Inflammatory macrophage treated with lipopolysaccharide for 4 hours (primary cell): ENCODE measurements around the gene PDP2.

ENCODE experiments used
- DNase-seq: peaks from one replicate; pipeline ENCODE4 v3.0.0-alpha.2; 2020

PDP2 gene

GRCh38 chr16:66904846-66905632 is 24.7 kb downstream of the PDP2 start:
- DNase-seq = no peak

DNA sequence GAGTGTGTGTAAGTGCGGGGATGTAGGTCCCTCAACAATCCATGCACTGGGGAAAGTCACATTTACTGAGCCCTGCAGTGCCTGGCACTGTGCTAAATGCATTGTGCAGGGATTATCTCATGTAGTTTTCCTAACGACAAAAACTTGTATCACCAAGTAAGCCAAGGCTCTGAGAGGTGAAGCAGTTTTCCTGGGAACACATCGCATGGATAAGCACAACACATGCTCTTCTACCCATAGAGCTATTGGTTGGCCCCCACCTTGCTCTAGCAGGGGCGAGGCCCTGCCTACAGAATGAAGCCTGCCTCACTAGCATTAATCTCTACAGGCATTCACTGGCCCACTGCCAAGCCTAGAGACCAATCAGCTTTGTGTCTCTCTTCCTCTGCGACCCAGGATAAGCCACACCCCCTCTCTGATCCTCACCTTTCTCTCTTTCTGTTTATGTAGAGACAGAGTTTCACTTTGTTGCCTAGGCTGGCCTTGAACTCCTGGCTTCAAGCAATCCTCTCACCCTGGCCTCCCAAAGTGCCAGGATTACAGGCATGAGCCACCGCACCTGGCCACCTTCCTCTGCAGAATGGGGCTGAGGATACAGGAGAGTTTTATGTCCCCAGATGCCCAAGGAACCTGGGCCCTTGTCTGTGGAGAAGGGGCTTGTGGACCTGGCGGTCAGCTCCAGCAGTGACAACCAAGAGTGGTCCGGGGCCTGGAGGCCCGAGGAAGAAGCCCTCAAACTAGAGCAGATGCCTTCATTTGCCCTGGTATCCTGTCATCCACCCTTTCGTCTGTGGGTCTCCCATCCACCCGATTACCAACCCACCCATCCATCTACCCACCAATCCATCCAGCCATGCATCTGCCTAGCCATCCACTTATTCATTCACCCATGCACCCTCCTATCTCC is 25.6 kb downstream of the PDP2 start:
- no peak for DNase-seq

DNA sequence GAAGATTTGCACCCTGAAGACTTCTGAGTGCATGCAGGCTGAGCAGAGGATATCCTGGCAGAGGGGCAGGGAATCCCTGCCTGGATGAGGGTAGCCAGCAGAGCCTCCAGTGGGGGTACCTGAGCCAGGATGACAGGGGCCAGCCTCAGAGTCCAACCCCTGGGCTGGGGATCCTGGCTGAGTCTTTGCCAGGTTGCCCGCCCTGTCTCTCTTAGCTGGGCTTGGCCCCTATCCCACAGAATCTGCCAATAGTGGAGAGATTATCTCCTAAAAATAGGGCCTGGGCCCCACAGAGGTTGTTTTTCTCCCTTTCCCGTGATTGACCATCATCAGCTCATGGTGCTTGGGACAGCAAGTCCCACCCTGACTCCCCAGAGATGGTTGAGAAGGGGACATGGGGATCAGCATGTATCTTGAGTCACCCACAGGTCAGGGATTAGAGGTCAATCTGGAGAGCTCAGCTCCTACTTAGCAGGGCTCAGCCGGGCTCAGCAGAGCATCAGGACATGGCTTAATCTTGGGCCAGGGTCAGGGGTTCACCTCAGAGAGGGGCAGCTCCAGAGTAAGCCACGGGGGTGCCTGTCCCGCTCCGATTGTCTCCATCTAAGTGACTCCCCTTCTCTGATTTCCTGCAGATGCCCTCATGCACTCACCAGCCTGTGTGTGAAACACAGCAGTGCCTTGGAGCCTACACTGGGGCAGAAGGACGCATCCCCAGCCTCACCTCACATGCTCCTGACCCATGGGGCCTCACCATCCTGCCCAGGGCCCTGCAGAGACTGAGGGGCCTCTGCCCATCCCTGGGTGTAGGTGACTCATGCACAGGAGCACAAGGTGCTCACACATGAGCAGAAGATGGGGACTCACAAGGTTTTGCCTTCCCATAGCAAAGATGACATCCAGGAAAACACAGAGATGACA is 26.9 kb downstream of the PDP2 start:
- DNase-seq = no peak

GRCh38 chr16:66908116-66908515 is 27.8 kb downstream of the PDP2 start:
- no peak for DNase-seq

DNA sequence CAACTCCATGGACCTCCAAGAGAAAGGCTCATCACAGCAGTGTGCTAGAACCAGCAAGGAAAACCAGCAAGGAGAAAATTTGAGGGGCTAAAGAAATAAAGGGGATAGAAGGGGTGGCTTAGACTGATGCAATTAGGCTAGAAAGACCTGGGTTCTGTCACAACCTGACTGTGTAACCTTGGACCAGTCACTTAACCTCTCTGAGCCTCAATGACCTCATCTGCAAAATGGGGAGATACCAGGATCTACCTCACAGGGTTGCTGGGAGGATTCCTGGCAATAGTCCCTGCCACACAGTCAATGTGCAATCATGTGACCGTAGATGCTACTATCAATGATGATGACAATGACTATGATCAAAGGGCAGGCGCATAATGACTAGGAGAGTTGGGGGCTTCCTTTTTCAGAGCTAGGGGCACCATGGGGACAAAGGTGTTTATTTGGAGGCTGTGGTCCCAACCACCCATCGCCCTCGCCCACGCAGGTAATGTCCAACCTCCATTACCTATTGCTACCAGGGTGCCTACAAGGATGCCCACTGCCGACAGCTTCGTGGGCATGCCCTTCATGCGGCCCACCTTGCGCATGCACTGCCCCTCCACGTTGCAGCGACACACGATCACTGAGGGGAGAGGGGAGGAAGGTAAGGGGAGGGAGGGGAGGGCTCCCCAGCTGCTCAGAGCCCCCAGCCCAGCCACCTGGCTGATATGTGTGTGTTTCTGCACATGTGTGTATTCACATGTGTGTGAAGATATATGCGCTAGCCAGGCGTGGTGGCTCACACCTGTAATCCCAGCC is 28.6 kb downstream of the PDP2 start:
- no peak for DNase-seq

DNA sequence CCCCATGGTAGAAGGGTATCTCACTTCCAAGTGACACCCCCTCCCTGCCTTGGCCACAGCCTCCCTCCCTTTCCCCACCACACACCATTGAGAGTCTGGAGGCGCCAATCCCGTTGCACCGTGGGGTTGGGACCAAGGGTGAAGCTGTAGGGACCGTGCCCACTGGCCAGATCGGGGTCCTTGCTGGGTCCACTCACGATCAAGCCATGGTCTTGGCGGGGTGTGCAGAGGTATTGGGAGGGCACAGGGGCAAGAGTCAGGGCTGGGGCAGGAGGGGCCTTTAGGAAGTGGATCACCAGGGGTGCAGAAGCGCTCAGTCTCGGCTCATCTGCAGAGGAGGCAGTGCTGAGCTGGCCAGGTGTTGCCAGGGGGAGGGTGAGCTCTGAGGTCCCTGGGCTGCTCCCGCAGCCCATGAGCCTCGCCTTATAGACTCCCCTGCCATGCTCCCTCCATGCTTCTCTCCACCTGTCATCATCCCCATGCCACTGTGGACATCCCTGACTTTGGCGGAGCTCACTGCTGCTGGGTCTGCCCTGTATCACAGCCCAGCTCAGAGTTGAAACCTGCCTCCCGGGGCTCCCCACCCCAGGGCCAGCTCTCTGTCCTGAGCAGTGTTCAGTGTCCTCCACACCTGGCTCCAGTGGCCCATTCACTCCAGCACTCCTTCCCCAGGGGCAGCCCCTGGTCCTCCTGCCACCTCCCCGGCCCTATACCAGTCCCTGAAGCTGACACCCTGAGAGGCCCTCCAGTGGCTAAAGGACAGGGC is 30.0 kb downstream of the PDP2 start:
- no peak for DNase-seq

GRCh38 chr16:66911112-66911511 is 30.8 kb downstream of the PDP2 start:
- no peak for DNase-seq

- DNase-seq = no peak
Measured at GRCh38 chr16:66911801-66912200, 31.5 kb downstream of the PDP2 start.

DNA sequence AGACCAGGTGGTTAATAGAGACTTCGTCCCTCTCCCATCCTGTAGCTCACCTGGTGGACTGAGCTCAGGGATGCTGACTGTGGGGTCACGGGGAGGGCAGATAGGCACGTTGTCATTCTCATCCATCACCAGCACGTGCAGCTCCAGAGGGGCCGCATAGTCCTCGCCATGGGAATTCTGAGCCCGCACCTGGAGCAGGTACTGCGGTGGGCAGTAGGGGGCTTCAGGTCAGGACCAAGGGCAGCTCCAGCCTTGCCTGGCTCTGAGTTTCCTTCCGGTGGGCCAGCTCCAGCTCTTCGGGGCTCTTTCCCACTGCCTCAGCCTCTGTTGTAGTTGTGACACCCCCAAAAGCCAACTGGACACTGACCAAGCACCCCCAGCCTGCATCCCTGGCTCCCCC is 32.8 kb downstream of the PDP2 start:
- DNase-seq = no peak

GRCh38 chr16:66913711-66914110 is 33.4 kb downstream of the PDP2 start:
- DNase-seq = no peak

GRCh38 chr16:66914541-66914940 is 34.2 kb downstream of the PDP2 start:
- no peak for DNase-seq

- no peak for DNase-seq
Measured at GRCh38 chr16:66915041-66915440, 34.7 kb downstream of the PDP2 start.

DNA sequence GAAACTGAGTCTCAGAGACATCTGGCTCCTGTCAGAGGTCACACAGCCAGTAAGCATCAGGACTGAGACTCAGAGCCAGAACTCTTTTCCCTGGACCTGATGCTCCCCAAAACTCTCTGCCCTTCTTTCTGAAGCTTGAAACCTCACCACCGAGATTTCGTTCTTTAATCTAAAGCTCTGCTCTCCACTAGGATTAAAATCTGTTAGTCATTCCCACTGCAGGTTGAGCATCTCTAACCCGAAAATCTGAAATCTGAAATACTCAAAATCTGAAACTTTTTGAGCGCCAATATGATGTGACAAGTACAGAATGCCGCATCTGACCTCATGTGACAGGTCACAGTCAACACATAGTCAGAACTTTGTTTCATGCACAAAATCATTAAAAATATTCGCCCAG is 36.2 kb downstream of the PDP2 start:
- DNase-seq = no peak

DNA sequence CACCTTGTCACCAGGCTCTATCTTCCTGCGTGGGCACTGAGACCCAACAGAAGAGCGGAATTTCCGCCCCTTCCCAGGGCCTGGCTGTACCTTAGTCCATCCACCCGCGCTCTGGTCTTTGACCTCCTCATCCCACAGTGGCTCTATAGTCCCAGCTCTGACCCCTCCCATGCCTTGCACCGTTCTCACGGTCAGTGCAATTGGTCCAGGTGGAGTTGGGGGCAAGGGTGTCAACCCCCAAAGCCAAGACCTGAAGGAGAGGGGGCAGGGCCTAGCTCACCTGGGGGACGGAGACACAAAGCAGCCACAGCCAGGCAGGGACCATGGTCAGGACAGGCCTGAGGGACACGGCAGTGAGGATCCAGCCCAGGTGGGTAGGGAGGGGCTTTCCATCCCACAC is 37.4 kb downstream of the PDP2 start:
- DNase-seq = no peak

GRCh38 chr16:66918355-66918754 is 38.0 kb downstream of the PDP2 start:
- DNase-seq = no peak

GRCh38 chr16:66918803-66919568 is 38.7 kb downstream of the PDP2 start, which contains the start of gene CDH16:
Gene CDH16 (minus strand): TSS chr16:66918885. CDS start chr16:66918065, 820 bp downstream.
- DNase-seq = no peak

DNA sequence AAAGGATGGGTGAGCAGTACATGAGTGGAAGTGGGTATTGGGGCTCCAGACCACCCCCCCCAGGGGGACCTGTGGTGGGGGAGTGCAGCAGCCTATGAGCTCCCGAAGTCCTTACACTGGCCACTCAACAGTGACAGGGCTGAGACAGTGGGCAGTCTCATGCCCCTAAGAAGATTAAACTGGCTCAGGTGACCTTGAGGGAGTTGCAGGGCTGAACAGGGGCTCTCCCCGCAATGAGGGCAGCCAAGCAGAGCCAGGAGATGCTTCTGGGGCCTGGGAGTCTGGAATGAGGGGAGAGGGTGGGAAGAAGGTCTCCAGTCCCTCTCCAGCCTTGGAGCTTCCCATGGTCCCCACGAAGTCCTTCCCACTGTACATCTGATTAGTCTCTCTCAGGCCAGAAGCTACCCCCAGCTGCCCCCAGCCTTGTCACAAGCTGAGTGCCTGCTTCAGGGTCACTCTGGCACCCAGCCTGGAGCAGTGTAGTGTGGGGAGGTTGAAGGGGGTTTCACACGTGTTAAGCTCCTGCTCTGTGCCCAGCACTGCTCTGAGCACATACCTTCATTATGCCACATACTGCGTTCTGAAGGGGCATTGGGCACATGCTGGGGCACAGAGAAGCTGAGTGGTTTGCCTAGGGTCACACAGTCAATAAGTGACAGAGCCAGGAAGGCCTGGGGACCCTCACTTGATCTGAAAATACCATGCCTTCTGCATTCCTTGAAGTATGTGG is 39.4 kb downstream of the PDP2 start:
- DNase-seq = no peak

GRCh38 chr16:66920299-66920590 is 39.9 kb downstream of the PDP2 start:
- DNase-seq = no peak

DNA sequence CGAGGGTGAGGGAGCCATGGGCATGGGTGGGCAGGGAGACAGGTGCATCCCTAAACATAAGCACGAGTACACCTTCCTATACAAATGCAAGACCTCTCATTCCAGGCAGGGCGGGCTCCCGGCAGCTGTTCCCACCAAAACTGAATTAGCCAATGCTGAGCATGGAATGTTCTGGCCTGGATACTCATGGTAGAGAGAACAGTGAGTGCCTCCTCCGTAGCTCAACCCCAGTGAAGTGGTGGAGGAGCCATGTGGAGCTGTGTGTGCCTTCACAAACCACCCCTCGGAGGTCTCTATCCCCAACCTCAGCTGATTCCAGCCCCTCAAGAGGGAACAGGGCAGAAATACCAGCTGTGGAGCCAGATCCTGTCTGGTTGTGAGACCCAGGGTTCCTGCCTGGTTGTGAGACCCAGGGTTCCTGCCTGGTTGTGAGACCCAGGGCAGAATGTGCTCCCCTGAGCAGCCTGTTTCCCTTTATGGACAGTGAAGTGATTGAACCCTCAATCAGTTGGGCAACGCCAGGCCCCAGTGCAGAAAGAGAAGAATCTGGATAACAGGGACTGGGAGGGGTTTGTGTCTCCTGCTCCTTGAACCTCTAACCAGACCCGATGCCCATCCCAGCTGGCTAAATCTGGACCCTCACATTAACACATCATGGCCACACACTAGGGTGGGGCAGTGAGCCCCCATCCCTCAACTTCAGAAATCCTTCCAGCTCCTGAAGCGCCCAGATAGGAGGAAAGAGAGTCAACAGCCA is 40.8 kb downstream of the PDP2 start:
- no peak for DNase-seq
